H9 (cell line): ENCODE results near the gene BIN1. TPM values are rescaled to one million over a fixed set of nuclear protein-coding genes. Genes with fewer than 3 reads are reported as not detected.

Experiments used
- DNase-seq: peaks from one replicate; pipeline ENCODE4 v3.0.0-alpha.2; 2017
- H2AFZ ChIP-seq: one replicate; pipeline ENCODE4 v1.6.1; 2013; ENCODE audit warnings: mild to moderate bottlenecking, low read length, control low read depth, moderate library complexity
- H2AK5ac ChIP-seq: 2 replicates; pipeline ENCODE4 v1.6.1; 2013; ENCODE audit warnings: low read length, control low read depth, mixed read lengths; ENCODE audit not compliant: insufficient read length
- H2BK120ac ChIP-seq: one replicate; pipeline ENCODE4 v1.6.1; 2013; ENCODE audit warnings: low read depth, mild to moderate bottlenecking, low read length, control low read depth, inconsistent platforms; ENCODE audit not compliant: poor library complexity, severe bottlenecking
- H2BK12ac ChIP-seq: 2 replicates; pipeline ENCODE4 v1.6.1; 2013; ENCODE audit warnings: low read length, control low read depth, mixed read lengths, low read depth; ENCODE audit not compliant: insufficient read length
- H2BK15ac ChIP-seq: 2 replicates; pipeline ENCODE4 v1.6.1; 2013; ENCODE audit warnings: low read depth, low read length, control low read depth
- H2BK20ac ChIP-seq: one replicate; pipeline ENCODE4 v1.6.1; 2013; ENCODE audit warnings: low read depth, mild to moderate bottlenecking, low read length, control low read depth, inconsistent platforms; ENCODE audit not compliant: poor library complexity, severe bottlenecking
- H2BK5ac ChIP-seq: 2 replicates; pipeline ENCODE4 v1.6.1; 2013; ENCODE audit warnings: low read length, control low read depth, mixed read lengths; ENCODE audit not compliant: insufficient read length
- H3K14ac ChIP-seq: 2 replicates; pipeline ENCODE4 v1.6.1; 2013; ENCODE audit warnings: low read length, control low read depth; ENCODE audit not compliant: insufficient read depth
- H3K18ac ChIP-seq: 2 replicates; pipeline ENCODE4 v1.6.1; 2013; ENCODE audit warnings: low read depth, mild to moderate bottlenecking, mixed read lengths, low read length, control low read depth; ENCODE audit not compliant: insufficient read length
- H3K23ac ChIP-seq: 2 replicates; pipeline ENCODE4 v1.6.1; 2013; ENCODE audit warnings: low read length, control low read depth, mixed read lengths, low read depth; ENCODE audit not compliant: insufficient read length
- H3K23me2 ChIP-seq: 2 replicates; pipeline ENCODE4 v1.6.1; 2013; ENCODE audit warnings: low read depth, mild to moderate bottlenecking, mixed read lengths, low read length, control low read depth; ENCODE audit not compliant: insufficient read length, poor library complexity, severe bottlenecking
- H3K27ac ChIP-seq: 2 replicates; pipeline ENCODE4 v1.5.1; 2013; ENCODE audit warnings: low read length, control low read depth, mixed read lengths, low read depth; ENCODE audit not compliant: insufficient read length
- H3K27me3 ChIP-seq: 2 replicates; pipeline ENCODE4 v1.6.1; 2013; ENCODE audit warnings: low read length, control low read depth, inconsistent platforms; ENCODE audit not compliant: insufficient read depth
- H3K4ac ChIP-seq: 2 replicates; pipeline ENCODE4 v1.6.1; 2013; ENCODE audit warnings: low read depth, mild to moderate bottlenecking, control low read depth, inconsistent platforms, low read length, moderate library complexity
- H3K4me1 ChIP-seq: 2 replicates; pipeline ENCODE4 v1.6.1; 2013; ENCODE audit warnings: low read length, control low read depth, inconsistent platforms; ENCODE audit not compliant: insufficient read depth
- H3K4me2 ChIP-seq: 2 replicates; pipeline ENCODE4 v1.6.1; 2013; ENCODE audit warnings: low read length, control low read depth, mixed read lengths; ENCODE audit not compliant: insufficient read length, insufficient read depth
- H3K56ac ChIP-seq: 2 replicates; pipeline ENCODE4 v1.6.1; 2013; ENCODE audit warnings: low read depth, mild to moderate bottlenecking, mixed read lengths, low read length, control low read depth; ENCODE audit not compliant: insufficient read length
- H3K79me1 ChIP-seq: 2 replicates; pipeline ENCODE4 v1.6.1; 2013; ENCODE audit warnings: low read depth, mild to moderate bottlenecking, moderate library complexity, low read length, control low read depth, inconsistent platforms; ENCODE audit not compliant: insufficient read depth, poor library complexity, severe bottlenecking
- H3K79me2 ChIP-seq: 2 replicates; pipeline ENCODE4 v1.6.1; 2013; ENCODE audit warnings: low read length, control low read depth, inconsistent platforms; ENCODE audit not compliant: insufficient read depth
- H3K9ac ChIP-seq: 2 replicates; pipeline ENCODE4 v1.6.1; 2013; ENCODE audit warnings: low read length, control low read depth, mixed read lengths; ENCODE audit not compliant: insufficient read length; ENCODE audit errors: extremely low read depth
- H3K9me3 ChIP-seq: one replicate; pipeline ENCODE4 v1.6.1; 2013; ENCODE audit warnings: low read depth, low read length, inconsistent platforms; ENCODE audit not compliant: control insufficient read depth
- H3T11ph ChIP-seq: one replicate; pipeline ENCODE4 v1.6.1; 2013; ENCODE audit warnings: mild to moderate bottlenecking, low read length, control low read depth, inconsistent platforms
- H4K20me1 ChIP-seq: one replicate; pipeline ENCODE4 v1.6.1; 2013; ENCODE audit not compliant: control insufficient read depth, insufficient read length, insufficient read depth
- H4K5ac ChIP-seq: 2 replicates; pipeline ENCODE4 v1.6.1; 2013; ENCODE audit warnings: low read depth, mild to moderate bottlenecking, mixed read lengths, low read length, control low read depth; ENCODE audit not compliant: insufficient read length
- H4K8ac ChIP-seq: replicated peaks from 2 replicates; pipeline ENCODE4 v1.6.1; 2013; ENCODE audit warnings: low read length, control low read depth, mixed read lengths, low read depth; ENCODE audit not compliant: insufficient read length
- H4K91ac ChIP-seq: 2 replicates; pipeline ENCODE4 v1.6.1; 2013; ENCODE audit warnings: low read depth, mild to moderate bottlenecking, moderate library complexity, mixed read lengths, low read length, control low read depth; ENCODE audit not compliant: insufficient read length
- H3K27ac Mint-ChIP-seq, 3 experiments: 2 replicates in 2 of 3; 3 replicates in 1 of 3; pipeline ENCODE4 v1.8.0; 2020 to 2021; ENCODE audit warnings: mixed read lengths in 3 of 3, mild to moderate bottlenecking in 1 of 3, moderate library complexity in 1 of 3
- H3K27me3 Mint-ChIP-seq: 2 replicates; pipeline ENCODE4 v1.8.0; 2021; ENCODE audit warnings: low read depth, mild to moderate bottlenecking, moderate library complexity, mixed read lengths
- H3K36me3 Mint-ChIP-seq, 3 experiments: 2 replicates in 2 of 3; 3 replicates in 1 of 3; pipeline ENCODE4 v1.8.0; 2020 to 2021; ENCODE audit warnings: low read depth in 3 of 3, mixed read lengths in 3 of 3; ENCODE audit not compliant: insufficient read depth in 1 of 3
- H3K4me1 Mint-ChIP-seq, 2 experiments: 2 replicates each; pipeline ENCODE4 v1.8.0; 2020; ENCODE audit warnings: mixed read lengths in 2 of 2
- H3K4me3 Mint-ChIP-seq, 2 experiments: 2 replicates in 1 of 2; 3 replicates in 1 of 2; pipeline ENCODE4 v1.8.0; 2020 to 2021; ENCODE audit warnings: mild to moderate bottlenecking in 2 of 2, mixed read lengths in 2 of 2, moderate library complexity in 1 of 2
- H3K9me3 Mint-ChIP-seq, 2 experiments: 2 replicates in 1 of 2; 3 replicates in 1 of 2; pipeline ENCODE4 v1.8.0; 2020; ENCODE audit warnings: mild to moderate bottlenecking in 2 of 2, mixed read lengths in 2 of 2, moderate library complexity in 1 of 2
- WGBS: extraction: QIAGEN DNeasy Blood & Tissue Kit; methylation state at CpG from one replicate; pipeline ENCODE4 v1.1.7; 2013; ENCODE audit warnings: missing lambda C conversion rate, low lambda C conversion rate, mixed read lengths; ENCODE audit not compliant: insufficient read length; ENCODE audit errors: extremely low coverage; 5-methylcytosine and 5-hydroxymethylcytosine counted together
- total RNA-seq: library from RNA; stranded (reverse); gene quantifications from 2 replicates; pipeline ENCODE4 v1.2.1, GENCODE V29; 2021
- TF ChIP-seq, protein P1 (sequence below): fragments of 200-600 bp; sonication (generic); conservative IDR thresholded peaks from 3 replicates; pipeline ENCODE4 v1.8.0; 2021; ENCODE audit warnings: antibody characterized with exemption, mild to moderate bottlenecking

The BIN1 gene
- total RNA-seq, 1 experiment from 2014 or later, result 32.0 TPM

DNA sequence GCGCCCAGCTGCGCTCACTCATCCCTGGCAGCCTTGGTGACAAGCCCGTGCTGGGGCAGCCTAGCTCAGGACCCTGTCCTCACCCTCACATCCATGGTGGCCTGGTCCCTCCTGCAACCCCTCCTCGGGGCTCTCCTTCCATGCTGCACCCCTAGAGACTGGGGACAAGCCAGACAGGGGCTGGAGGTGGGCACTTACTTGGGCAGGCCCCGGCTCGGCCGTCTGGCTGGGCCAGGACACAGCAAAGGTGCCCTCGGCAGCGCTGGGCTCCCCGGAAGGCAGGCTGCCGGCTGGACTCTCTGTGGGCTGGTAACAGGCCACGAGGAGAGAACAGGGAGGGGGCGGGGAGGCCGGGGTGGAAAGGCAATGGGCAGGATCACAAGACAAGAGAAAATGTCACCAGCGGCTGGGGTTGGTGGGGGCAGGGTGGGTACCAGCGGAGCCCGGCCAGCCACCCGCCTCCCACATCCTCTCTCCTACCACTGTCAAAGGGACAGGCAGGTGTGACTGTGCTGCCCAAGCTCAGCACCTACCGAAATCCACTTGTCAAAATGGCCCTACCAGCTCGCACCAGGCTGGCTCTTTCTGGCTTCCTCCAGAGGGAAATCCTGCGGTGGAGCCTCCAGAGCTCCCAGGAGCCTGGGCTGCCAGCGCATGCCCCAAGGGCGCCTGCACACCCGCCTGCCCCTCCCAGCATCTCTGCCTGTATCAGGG is 54.7 kb downstream of the BIN1 start:
- Mint-ChIP-seq H3K27me3 (no peaks in the 10 kb centered on the region), H3K36me3 (peaks cover 2 to 11% (median 4%) of the 10 kb centered on the region in 3 experiments; a peak in 3 of 7 replicates), H3K27ac (no peak overlapping the region), H3K9me3 (no peaks in the 10 kb centered on the region), H3K4me1 (peaks cover 2 to 8% of the 10 kb centered on the region in 2 experiments; a peak in 3 of 4 replicates), H3K4me3 (no peak overlapping the region)
- H3K79me2 ChIP-seq, result no peaks in the 10 kb centered on the region
- no peak overlapping the region for H2BK20ac ChIP-seq
- H4K91ac ChIP-seq, result no peak overlapping the region
- H3K18ac ChIP-seq, result no peak overlapping the region
- no peak overlapping the region for H3K4ac ChIP-seq
- DNase-seq, result no peak
- no peak overlapping the region for H2BK12ac ChIP-seq
- H3K4me2 ChIP-seq, result no peak overlapping the region
- H3K4me1 ChIP-seq, result no peaks in the 10 kb centered on the region
- no peaks in the 10 kb centered on the region for H3K9me3 ChIP-seq
- H2BK120ac ChIP-seq, result no peak overlapping the region
- H3K23me2 ChIP-seq, result no peaks in the 10 kb centered on the region
- no peak overlapping the region for H3T11ph ChIP-seq
- no peak overlapping the region for H2AK5ac ChIP-seq
- no peak overlapping the region for H2AFZ ChIP-seq
- no peak overlapping the region for H4K5ac ChIP-seq
- no peak overlapping the region for H3K23ac ChIP-seq
- no peak overlapping the region for H2BK5ac ChIP-seq
- H3K56ac ChIP-seq, result no peak overlapping the region
- no peaks in the 10 kb centered on the region for H4K20me1 ChIP-seq
- H3K27me3 ChIP-seq, result no peaks in the 10 kb centered on the region
- WGBS, result no CpG with 5 or more reads among the region's 24 CpGs
- H3K9ac ChIP-seq, result no peak overlapping the region
- no peak overlapping the region for H2BK15ac ChIP-seq
- no peak overlapping the region for H3K27ac ChIP-seq
- H4K8ac ChIP-seq, result no peak overlapping the region
- H3K79me1 ChIP-seq, result no peaks in the 10 kb centered on the region
- TF ChIP-seq, protein P1, sequence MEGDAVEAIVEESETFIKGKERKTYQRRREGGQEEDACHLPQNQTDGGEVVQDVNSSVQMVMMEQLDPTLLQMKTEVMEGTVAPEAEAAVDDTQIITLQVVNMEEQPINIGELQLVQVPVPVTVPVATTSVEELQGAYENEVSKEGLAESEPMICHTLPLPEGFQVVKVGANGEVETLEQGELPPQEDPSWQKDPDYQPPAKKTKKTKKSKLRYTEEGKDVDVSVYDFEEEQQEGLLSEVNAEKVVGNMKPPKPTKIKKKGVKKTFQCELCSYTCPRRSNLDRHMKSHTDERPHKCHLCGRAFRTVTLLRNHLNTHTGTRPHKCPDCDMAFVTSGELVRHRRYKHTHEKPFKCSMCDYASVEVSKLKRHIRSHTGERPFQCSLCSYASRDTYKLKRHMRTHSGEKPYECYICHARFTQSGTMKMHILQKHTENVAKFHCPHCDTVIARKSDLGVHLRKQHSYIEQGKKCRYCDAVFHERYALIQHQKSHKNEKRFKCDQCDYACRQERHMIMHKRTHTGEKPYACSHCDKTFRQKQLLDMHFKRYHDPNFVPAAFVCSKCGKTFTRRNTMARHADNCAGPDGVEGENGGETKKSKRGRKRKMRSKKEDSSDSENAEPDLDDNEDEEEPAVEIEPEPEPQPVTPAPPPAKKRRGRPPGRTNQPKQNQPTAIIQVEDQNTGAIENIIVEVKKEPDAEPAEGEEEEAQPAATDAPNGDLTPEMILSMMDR, result no peak
- no peak overlapping the region for H3K14ac ChIP-seq
